Smooth muscle cell (in vitro differentiated cells): Measurements from ENCODE around the gene IGFN1. TPM values are rescaled to one million over a fixed set of nuclear protein-coding genes. Genes with fewer than 3 reads are reported as not detected.

Experiments used
- DNase-seq: peaks from one replicate; lab custom pipeline; 2025; ENCODE audit not compliant: unreplicated experiment; lab: John Stamatoyannopoulos, UW
- H2AFZ ChIP-seq: fragments of 200-600 bp; sonication (generic); 2 replicates; pipeline ENCODE4 v1.6.0; 2016; ENCODE audit warnings: antibody characterized with exemption, low read depth, mild to moderate bottlenecking
- H3F3A ChIP-seq: fragments of 200-600 bp; sonication (generic); 2 replicates; pipeline ENCODE4 v1.6.0; 2017; ENCODE audit warnings: antibody characterized with exemption, low read depth
- H3K27ac ChIP-seq: fragments of 200-600 bp; sonication (generic); 2 replicates; pipeline ENCODE4 v1.5.1; 2016; ENCODE audit warnings: low read depth, mild to moderate bottlenecking
- H3K27me3 ChIP-seq: fragments of 200-600 bp; sonication (generic); 2 replicates; pipeline ENCODE4 v1.6.1; 2016; ENCODE audit warnings: low read depth, mild to moderate bottlenecking
- H3K36me3 ChIP-seq: fragments of 200-600 bp; sonication (generic); 2 replicates; pipeline ENCODE4 v1.5.1; 2016; ENCODE audit warnings: low read depth
- H3K4me1 ChIP-seq: fragments of 200-600 bp; sonication (generic); 2 replicates; pipeline ENCODE4 v1.5.1; 2016; ENCODE audit warnings: low read depth
- H3K4me2 ChIP-seq: fragments of 200-600 bp; sonication (generic); 2 replicates; pipeline ENCODE4 v1.6.0; 2016; ENCODE audit warnings: mild to moderate bottlenecking
- H3K4me3 ChIP-seq: fragments of 200-600 bp; sonication (generic); 2 replicates; pipeline ENCODE4 v1.5.1; 2016; ENCODE audit warnings: mild to moderate bottlenecking
- H3K79me2 ChIP-seq: fragments of 200-600 bp; sonication (generic); 2 replicates; pipeline ENCODE4 v1.6.0; 2016; ENCODE audit warnings: low read depth, mild to moderate bottlenecking
- H3K9ac ChIP-seq: fragments of 200-600 bp; sonication (generic); 2 replicates; pipeline ENCODE4 v1.6.0; 2016; ENCODE audit warnings: low read depth
- H3K9me3 ChIP-seq: fragments of 200-600 bp; sonication (generic); replicated peaks from 2 replicates; pipeline ENCODE4 v1.5.1; 2016; ENCODE audit warnings: low read depth
- H4K20me1 ChIP-seq: fragments of 200-600 bp; sonication (generic); 2 replicates; pipeline ENCODE4 v1.6.0; 2016; ENCODE audit warnings: low read depth
- WGBS: methylation state at CpG from one replicate; pipeline ENCODE4 v1.1.7; 2016; ENCODE audit warnings: low lambda C conversion rate; 5-methylcytosine and 5-hydroxymethylcytosine counted together
- polyA plus RNA-seq: library from polyadenylated mRNA; unstranded; fragments of >200 nt; fragmentation: Nextera tagmentation; extraction: Ambion mirVana; gene quantifications from 2 replicates; pipeline ENCODE4 v1.2.1, GENCODE V29; 2016
- total RNA-seq: library from RNA; depleted of rRNA; stranded (reverse); fragments of >200 nt; gene quantifications from 2 replicates; pipeline ENCODE4 v1.2.3, GENCODE V29; 2014
- TF ChIP-seq, protein P1 (sequence below): fragments of 200-600 bp; sonication (generic); IDR thresholded peaks from 2 replicates; pipeline ENCODE4 v1.5.1; 2017; ENCODE audit warnings: borderline replicate concordance, mild to moderate bottlenecking, antibody characterized with exemption; ENCODE audit not compliant: insufficient read depth, poor library complexity, severe bottlenecking

The IGFN1 gene
- total and polyA plus RNA-seq, 2 experiments from 2014 or later: not detected

DNA sequence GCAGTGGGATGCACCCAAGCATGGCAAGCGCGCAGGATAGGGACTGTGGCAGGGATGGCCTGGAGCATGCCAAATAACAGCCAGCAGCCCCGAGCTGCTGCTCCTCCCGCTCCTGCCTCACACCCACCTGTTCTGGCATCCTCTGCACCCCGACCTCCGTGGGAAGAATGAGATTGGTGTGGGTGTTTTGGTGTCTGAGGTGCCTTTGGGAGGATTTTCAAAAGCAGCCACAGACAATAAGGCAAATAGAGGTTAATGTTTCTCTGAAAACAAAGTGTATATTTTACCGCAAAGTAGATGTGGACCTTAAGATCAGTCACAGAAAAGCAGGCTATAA is 35.5 kb downstream of the IGFN1 start:
- H3F3A ChIP-seq: peaks cover 4% of the 10 kb centered on the region
- no peak overlapping the region for H2AFZ ChIP-seq
- WGBS: 72% methylated on average over 7 of the region's 7 CpGs
- H3K9me3 ChIP-seq: no peaks in the 10 kb centered on the region
- H3K27me3 ChIP-seq: no peaks in the 10 kb centered on the region
- no peak overlapping the region for H3K27ac ChIP-seq
- no peaks in the 10 kb centered on the region for H4K20me1 ChIP-seq
- no peak overlapping the region for H3K4me2 ChIP-seq
- no peak overlapping the region for H3K9ac ChIP-seq
- no peak overlapping the region for H3K4me3 ChIP-seq
- no peaks in the 10 kb centered on the region for H3K36me3 ChIP-seq
- no peaks in the 10 kb centered on the region for H3K79me2 ChIP-seq
- DNase-seq: no peak
- peaks cover 4% of the 10 kb centered on the region for H3K4me1 ChIP-seq
- TF ChIP-seq, protein P1, sequence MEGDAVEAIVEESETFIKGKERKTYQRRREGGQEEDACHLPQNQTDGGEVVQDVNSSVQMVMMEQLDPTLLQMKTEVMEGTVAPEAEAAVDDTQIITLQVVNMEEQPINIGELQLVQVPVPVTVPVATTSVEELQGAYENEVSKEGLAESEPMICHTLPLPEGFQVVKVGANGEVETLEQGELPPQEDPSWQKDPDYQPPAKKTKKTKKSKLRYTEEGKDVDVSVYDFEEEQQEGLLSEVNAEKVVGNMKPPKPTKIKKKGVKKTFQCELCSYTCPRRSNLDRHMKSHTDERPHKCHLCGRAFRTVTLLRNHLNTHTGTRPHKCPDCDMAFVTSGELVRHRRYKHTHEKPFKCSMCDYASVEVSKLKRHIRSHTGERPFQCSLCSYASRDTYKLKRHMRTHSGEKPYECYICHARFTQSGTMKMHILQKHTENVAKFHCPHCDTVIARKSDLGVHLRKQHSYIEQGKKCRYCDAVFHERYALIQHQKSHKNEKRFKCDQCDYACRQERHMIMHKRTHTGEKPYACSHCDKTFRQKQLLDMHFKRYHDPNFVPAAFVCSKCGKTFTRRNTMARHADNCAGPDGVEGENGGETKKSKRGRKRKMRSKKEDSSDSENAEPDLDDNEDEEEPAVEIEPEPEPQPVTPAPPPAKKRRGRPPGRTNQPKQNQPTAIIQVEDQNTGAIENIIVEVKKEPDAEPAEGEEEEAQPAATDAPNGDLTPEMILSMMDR: no peak

DNA sequence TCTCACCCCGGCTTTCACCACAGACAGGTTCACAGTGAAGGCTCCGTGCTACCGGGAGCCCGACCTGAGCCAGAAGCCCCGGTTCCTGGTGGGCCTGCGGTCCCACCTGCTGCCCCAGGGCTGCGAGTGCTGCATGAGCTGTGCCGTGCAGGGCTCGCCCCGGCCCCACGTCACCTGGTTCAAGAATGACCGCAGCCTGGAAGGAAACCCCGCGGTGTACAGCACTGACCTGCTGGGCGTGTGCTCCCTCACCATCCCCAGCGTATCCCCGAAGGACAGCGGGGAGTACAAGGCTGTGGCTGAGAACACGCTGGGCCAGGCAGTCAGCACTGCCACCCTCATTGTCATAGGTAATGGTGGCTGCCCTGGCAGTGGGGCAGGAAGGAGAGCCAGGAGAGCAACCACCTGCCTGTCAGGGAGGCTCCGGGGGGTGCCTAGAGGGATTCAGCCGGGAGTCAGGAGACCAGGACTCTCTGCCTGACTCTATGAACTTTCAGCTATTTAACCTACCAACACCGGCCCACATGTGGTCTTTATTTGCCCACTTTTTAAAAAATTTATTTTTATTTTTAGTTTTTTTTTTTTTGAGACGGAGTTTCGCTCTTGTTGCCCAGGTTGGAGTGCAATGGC is 36.4 kb downstream of the IGFN1 start:
- no peak for DNase-seq
- H4K20me1 ChIP-seq: no peaks in the 10 kb centered on the region
- no peak overlapping the region for H3K9ac ChIP-seq
- WGBS: 93% methylated on average over 24 of the region's 24 CpGs
- H2AFZ ChIP-seq: no peak overlapping the region
- no peaks in the 10 kb centered on the region for H3K36me3 ChIP-seq
- H3K79me2 ChIP-seq: no peaks in the 10 kb centered on the region
- H3K27me3 ChIP-seq: no peaks in the 10 kb centered on the region
- peaks cover 4% of the 10 kb centered on the region for H3K4me1 ChIP-seq
- no peak overlapping the region for H3K4me3 ChIP-seq
- H3K27ac ChIP-seq: no peak overlapping the region
- TF ChIP-seq, protein P1: no peak
- H3K4me2 ChIP-seq: no peak overlapping the region
- H3K9me3 ChIP-seq: no peaks in the 10 kb centered on the region
- peaks cover 4% of the 10 kb centered on the region for H3F3A ChIP-seq

DNA sequence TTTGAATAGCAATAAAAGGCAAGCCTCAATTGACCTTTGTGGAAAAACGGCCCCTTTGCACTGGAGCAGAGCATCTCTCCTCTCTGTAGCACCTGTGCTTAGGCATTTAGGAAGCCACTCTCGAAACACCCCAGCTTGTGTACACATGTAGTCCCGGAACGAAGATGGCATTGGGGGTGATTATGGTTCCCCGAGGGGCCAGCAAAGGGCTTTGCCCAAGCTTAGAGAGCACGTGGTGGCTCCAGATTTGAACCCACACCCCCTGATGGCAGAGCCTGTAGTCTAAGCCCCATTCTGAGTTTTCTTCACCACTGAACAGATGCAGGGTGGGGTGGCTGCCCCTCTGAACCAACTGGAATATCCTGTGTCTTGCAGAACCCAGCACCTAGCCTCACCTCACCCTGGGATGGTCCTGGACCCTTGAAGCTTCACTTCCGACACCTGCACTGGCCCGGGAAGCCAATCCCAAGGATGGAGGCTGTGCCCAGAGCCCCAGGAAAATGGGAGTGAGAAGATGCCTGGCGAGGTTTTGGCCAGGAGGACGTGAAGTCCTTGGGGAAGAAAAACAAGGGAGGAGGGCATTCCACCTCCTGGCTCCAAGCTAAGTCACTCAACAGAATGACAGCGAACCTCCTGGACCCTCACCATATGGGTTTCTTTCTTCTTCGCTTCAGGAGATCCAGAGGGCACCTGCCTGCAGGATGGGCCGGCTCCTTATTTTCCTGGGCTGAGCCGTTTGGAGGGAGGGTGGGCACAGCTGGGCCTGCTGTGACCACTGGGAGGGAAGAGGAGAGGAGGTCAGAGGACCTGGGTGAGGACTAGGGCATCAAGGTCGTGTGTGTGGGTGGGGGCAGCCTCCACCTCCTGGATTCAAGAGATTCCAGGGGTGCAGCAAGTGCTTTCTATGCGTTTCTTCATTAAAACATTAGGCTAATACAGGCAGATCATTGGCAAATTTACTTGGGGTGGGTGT is 37.7 kb downstream of the IGFN1 start:
- H3K27me3 ChIP-seq: no peaks in the 10 kb centered on the region
- no peaks in the 10 kb centered on the region for H3K9me3 ChIP-seq
- no peaks in the 10 kb centered on the region for H4K20me1 ChIP-seq
- no peak overlapping the region for H2AFZ ChIP-seq
- H3K79me2 ChIP-seq: no peaks in the 10 kb centered on the region
- no peak for DNase-seq
- H3K4me3 ChIP-seq: no peak overlapping the region
- WGBS: 86% methylated on average over 16 of the region's 16 CpGs
- H3K36me3 ChIP-seq: no peaks in the 10 kb centered on the region
- no peak overlapping the region for H3K9ac ChIP-seq
- H3F3A ChIP-seq: peaks cover 4% of the 10 kb centered on the region
- H3K27ac ChIP-seq: no peak overlapping the region
- TF ChIP-seq, protein P1: no peak
- peaks cover 4% of the 10 kb centered on the region for H3K4me1 ChIP-seq
- no peak overlapping the region for H3K4me2 ChIP-seq
